Hepatocyte (in vitro differentiated cells): ENCODE data around the gene MEGF11.

Experiments used
- EZH2phosphoT487 ChIP-seq: fragments of 200-600 bp; sonication (generic); IDR thresholded peaks from one replicate; pipeline ENCODE4 v1.6.1; 2018; ENCODE audit warnings: antibody characterized with exemption, mild to moderate bottlenecking, low read depth, moderate library complexity; ENCODE audit not compliant: unreplicated experiment, severe bottlenecking
- TF ChIP-seq, protein P1 (sequence below): fragments of 200-600 bp; sonication (generic); IDR thresholded peaks from 2 replicates; pipeline ENCODE4 v1.5.1; 2016; ENCODE audit warnings: antibody characterized with exemption, mild to moderate bottlenecking; ENCODE audit not compliant: poor library complexity

GRCh38 chr15:66126031-66126441 lies 127.5 kb downstream of the MEGF11 start:
- TF ChIP-seq EZH2phosphoT487 = no peak
- TF ChIP-seq, protein P1, sequence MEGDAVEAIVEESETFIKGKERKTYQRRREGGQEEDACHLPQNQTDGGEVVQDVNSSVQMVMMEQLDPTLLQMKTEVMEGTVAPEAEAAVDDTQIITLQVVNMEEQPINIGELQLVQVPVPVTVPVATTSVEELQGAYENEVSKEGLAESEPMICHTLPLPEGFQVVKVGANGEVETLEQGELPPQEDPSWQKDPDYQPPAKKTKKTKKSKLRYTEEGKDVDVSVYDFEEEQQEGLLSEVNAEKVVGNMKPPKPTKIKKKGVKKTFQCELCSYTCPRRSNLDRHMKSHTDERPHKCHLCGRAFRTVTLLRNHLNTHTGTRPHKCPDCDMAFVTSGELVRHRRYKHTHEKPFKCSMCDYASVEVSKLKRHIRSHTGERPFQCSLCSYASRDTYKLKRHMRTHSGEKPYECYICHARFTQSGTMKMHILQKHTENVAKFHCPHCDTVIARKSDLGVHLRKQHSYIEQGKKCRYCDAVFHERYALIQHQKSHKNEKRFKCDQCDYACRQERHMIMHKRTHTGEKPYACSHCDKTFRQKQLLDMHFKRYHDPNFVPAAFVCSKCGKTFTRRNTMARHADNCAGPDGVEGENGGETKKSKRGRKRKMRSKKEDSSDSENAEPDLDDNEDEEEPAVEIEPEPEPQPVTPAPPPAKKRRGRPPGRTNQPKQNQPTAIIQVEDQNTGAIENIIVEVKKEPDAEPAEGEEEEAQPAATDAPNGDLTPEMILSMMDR = no peak
